ENCODE results near the gene DNMT3A.

DNA sequence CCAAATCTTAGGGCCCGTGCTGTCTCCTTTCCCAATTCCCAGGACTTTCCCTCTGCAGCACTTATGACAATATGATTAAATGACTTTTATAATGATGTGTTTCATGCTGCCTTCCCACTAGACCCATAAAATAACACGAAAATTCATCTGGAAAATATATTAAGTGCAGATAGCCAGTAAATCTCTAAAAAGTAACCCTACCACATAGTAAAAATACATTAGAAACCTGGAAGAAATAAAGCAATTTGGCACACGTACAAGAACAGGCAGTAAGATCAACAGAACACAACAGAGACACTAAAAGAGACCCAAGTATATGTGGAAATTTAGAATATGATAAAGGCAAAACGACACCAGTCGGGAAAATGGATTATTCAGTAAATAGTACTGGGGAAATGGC, 143.1 kb downstream of the DNMT3A start:
- TF ChIP-seq EP300 (IDR thresholded peaks at IDR 0.05; ENCODE audit: low read depth) (no peak), POLR2A (IDR thresholded peaks at IDR 0.05) (no peak)
